ENCODE results near the gene LSAMP.

DNA sequence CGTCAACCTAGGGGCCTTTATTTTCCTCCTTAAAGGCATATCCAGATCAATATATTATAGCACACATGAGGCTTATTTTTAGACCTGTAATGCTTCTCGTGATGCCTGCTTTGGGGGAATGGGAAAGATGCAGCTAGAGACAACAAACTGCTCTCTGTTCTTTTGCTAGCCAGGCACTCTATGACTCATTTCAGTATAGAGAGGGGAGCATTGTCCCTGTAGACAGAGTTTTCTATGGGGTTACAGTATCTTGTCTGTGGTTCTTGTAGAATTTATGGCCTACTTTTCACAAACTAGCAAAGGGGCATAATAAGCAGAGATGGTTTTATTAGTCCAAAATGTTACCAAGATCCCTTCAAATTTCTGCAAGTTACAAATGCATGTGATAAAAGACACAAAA is 305.6 kb downstream of the LSAMP start:
- TF ChIP-seq CTCF (conservative IDR thresholded peaks at IDR 0.05; ENCODE audit: low read depth, low read length) (no peak), EZH2 (IDR thresholded peaks at IDR 0.05; ENCODE audit: low read length, unreplicated experiment) (no peak)

Measured in PC-3 (cell line).